Mesendoderm (in vitro differentiated cells): ENCODE data around the gene XAGE3.

Source experiments
- DNase-seq: peaks from one replicate; pipeline ENCODE4 v3.0.0; 2013
- H2AK5ac ChIP-seq: 2 replicates; pipeline ENCODE4 v1.6.1; 2013; ENCODE audit warnings: low read length, inconsistent platforms
- H2BK120ac ChIP-seq: 2 replicates; pipeline ENCODE4 v1.6.1; 2013; ENCODE audit warnings: low read depth, mild to moderate bottlenecking, low read length, moderate library complexity, mixed read lengths
- H2BK15ac ChIP-seq: replicated peaks from 2 replicates; pipeline ENCODE4 v1.6.1; 2013; ENCODE audit warnings: low read depth, mild to moderate bottlenecking, moderate library complexity
- H2BK5ac ChIP-seq: 2 replicates; pipeline ENCODE4 v1.6.1; 2013; ENCODE audit warnings: low read length, inconsistent platforms
- H3K18ac ChIP-seq: 2 replicates; pipeline ENCODE4 v1.6.1; 2013; ENCODE audit warnings: mild to moderate bottlenecking, low read length, mixed read lengths
- H3K23ac ChIP-seq: one replicate; pipeline ENCODE4 v1.6.1; 2013; ENCODE audit warnings: low read length
- H3K27ac ChIP-seq: 2 replicates; pipeline ENCODE4 v1.5.1; 2013; ENCODE audit warnings: low read depth, mild to moderate bottlenecking, inconsistent platforms, low read length, moderate library complexity
- H3K27me3 ChIP-seq: 2 replicates; pipeline ENCODE4 v1.6.1; 2013; ENCODE audit warnings: low read length, control low read depth, mild to moderate bottlenecking, inconsistent platforms; ENCODE audit not compliant: insufficient read depth, poor library complexity
- H3K36me3 ChIP-seq: 2 replicates; pipeline ENCODE4 v1.6.1; 2013; ENCODE audit warnings: low read length, inconsistent platforms; ENCODE audit not compliant: control insufficient read depth, insufficient read depth
- H3K4ac ChIP-seq: one replicate; pipeline ENCODE4 v1.6.1; 2013; ENCODE audit warnings: low read depth, mild to moderate bottlenecking, low read length, moderate library complexity
- H3K4me1 ChIP-seq: 2 replicates; pipeline ENCODE4 v1.6.1; 2013; ENCODE audit warnings: low read depth, low read length, inconsistent platforms; ENCODE audit not compliant: control insufficient read depth
- H3K4me2 ChIP-seq: 2 replicates; pipeline ENCODE4 v1.6.1; 2013; ENCODE audit warnings: low read length
- H3K4me3 ChIP-seq: 2 replicates; pipeline ENCODE4 v1.5.1; 2013; ENCODE audit warnings: mild to moderate bottlenecking, low read length
- H3K56ac ChIP-seq: one replicate; pipeline ENCODE4 v1.6.1; 2013; ENCODE audit warnings: low read length
- H3K79me1 ChIP-seq: 2 replicates; pipeline ENCODE4 v1.6.1; 2013; ENCODE audit warnings: low read length, inconsistent platforms
- H3K79me2 ChIP-seq: 2 replicates; pipeline ENCODE4 v1.6.1; 2013; ENCODE audit warnings: mild to moderate bottlenecking, low read length; ENCODE audit not compliant: control insufficient read depth, insufficient read depth
- H3K9ac ChIP-seq: 2 replicates; pipeline ENCODE4 v1.6.1; 2013; ENCODE audit warnings: low read length, inconsistent platforms
- H4K5ac ChIP-seq: one replicate; pipeline ENCODE4 v1.6.1; 2013; ENCODE audit warnings: low read length
- H4K8ac ChIP-seq: one replicate; pipeline ENCODE4 v1.6.1; 2013; ENCODE audit warnings: low read depth, mild to moderate bottlenecking, control low read depth, low read length, moderate library complexity
- WGBS: extraction: QIAGEN DNeasy Blood & Tissue Kit; methylation state at CpG from one replicate; pipeline ENCODE4 v1.1.7; 2013; ENCODE audit warnings: low lambda C conversion rate, missing lambda C conversion rate; ENCODE audit not compliant: insufficient coverage; ENCODE audit errors: extremely low coverage; 5-methylcytosine and 5-hydroxymethylcytosine counted together

The XAGE3 gene

DNA sequence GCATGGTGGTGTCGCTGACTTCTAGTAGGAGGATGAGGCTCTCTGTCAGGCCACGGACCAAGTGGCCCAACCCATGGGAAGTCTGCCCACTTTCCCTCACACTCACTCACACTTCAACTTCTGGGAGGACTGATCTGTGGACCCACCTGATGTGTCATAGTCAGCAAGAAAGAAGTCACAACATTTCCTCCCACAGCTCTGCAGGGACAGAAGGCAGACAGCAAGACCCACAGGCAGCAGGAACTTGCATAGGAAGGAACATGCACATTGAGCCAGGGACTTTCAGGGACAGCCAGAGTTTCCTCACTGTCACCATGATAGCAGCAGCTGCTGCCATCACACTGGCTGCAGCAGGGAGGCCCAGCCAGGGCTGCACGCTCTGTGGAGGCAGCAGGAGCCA is 37.3 kb downstream of the XAGE3 start:
- no CpG with 5 or more reads among the region's 3 CpGs for WGBS
- no peak overlapping the region for H3K56ac ChIP-seq
- no peak overlapping the region for H4K5ac ChIP-seq
- H3K79me1 ChIP-seq: no peaks in the 10 kb centered on the region
- H2BK5ac ChIP-seq: no peak overlapping the region
- H3K23ac ChIP-seq: no peak overlapping the region
- no peaks in the 10 kb centered on the region for H3K4me1 ChIP-seq
- no peak overlapping the region for H2AK5ac ChIP-seq
- no peak overlapping the region for H4K8ac ChIP-seq
- no peaks in the 10 kb centered on the region for H3K36me3 ChIP-seq
- H3K27ac ChIP-seq: no peak overlapping the region
- no peak overlapping the region for H2BK15ac ChIP-seq
- H2BK120ac ChIP-seq: no peak overlapping the region
- no peak overlapping the region for H3K4ac ChIP-seq
- H3K4me3 ChIP-seq: no peak overlapping the region
- no peak for DNase-seq
- no peaks in the 10 kb centered on the region for H3K79me2 ChIP-seq
- no peak overlapping the region for H3K9ac ChIP-seq
- no peak overlapping the region for H3K4me2 ChIP-seq
- no peaks in the 10 kb centered on the region for H3K27me3 ChIP-seq
- H3K18ac ChIP-seq: no peak overlapping the region

DNA sequence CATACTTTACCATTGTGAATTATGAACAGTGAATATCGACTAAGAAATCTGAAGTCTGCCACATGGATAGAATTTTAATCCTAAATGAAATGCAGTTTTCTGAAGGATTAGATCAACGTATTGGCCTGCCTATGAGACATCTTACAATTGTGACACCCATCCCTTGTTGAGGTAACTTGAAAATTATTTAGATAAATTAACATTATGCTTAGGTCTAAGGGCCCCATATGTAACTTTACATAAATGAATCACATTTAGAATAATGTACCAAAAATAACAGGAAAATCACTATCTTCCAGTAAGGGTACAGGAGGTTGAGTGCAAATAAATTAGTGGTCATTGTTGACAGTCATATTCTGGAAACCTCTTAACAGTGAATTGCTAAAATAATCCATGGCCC is 43.3 kb downstream of the XAGE3 start:
- Histone ChIP-seq H3K56ac (no peak overlapping the region), H3K27me3 (no peaks in the 10 kb centered on the region), H3K4ac (no peak overlapping the region), H3K18ac (no peak overlapping the region), H4K5ac (no peak overlapping the region), H4K8ac (no peak overlapping the region), H3K79me2 (no peaks in the 10 kb centered on the region), H2BK120ac (no peak overlapping the region), H3K9ac (no peak overlapping the region), H2BK15ac (no peak overlapping the region), H3K79me1 (no peaks in the 10 kb centered on the region), H3K4me3 (no peak overlapping the region), H2BK5ac (no peak overlapping the region), H2AK5ac (no peak overlapping the region), H3K4me2 (no peak overlapping the region), H3K4me1 (no peaks in the 10 kb centered on the region), H3K27ac (no peak overlapping the region), H3K36me3 (no peaks in the 10 kb centered on the region), H3K23ac (no peak overlapping the region)
- DNase-seq: no peak
- WGBS: no CpG with 5 or more reads among the region's 2 CpGs

DNA sequence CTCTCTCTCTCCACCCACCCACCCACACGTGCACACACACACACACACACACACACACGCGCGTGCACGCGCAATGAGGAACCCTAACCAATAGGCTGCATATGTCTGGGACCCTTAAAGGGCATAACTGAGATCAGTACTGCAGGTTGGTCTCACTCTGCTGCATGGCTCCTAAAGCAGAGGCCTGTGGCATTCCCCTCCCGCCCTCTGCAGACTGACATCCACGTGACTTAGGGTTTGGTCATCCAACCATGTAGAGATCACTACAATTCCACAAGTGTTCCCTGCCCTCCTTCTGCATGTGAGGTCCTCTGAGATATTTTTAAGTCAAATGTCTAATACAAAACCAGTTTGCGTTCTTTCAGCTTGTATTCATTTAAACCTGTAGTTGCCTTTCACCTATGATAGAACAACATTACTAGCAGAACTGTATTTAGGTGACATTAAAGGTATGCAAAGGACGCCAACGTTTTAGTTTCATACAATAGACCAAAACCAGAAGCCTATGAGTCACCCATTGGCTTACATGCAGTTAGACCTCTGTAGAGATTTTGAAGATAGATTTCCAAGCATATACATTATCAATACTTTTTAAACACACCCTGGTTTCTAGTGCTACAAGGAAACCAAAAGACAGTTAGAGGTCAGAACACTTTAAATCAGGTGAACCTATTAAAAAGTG is 46.7 kb downstream of the XAGE3 start:
- Histone ChIP-seq H3K4me1 (no peaks in the 10 kb centered on the region), H3K18ac (no peak overlapping the region), H3K79me2 (no peaks in the 10 kb centered on the region), H3K4me3 (no peak overlapping the region), H3K4ac (no peak overlapping the region), H2BK15ac (no peak overlapping the region), H3K56ac (no peak overlapping the region), H2AK5ac (no peak overlapping the region), H3K4me2 (no peak overlapping the region), H3K27me3 (no peaks in the 10 kb centered on the region), H4K8ac (no peak overlapping the region), H2BK120ac (no peak overlapping the region), H3K79me1 (no peaks in the 10 kb centered on the region), H3K9ac (no peak overlapping the region), H2BK5ac (no peak overlapping the region), H3K23ac (no peak overlapping the region), H3K27ac (no peak overlapping the region), H4K5ac (no peak overlapping the region), H3K36me3 (no peaks in the 10 kb centered on the region)
- no CpG with 5 or more reads among the region's 11 CpGs for WGBS
- DNase-seq: no peak

DNA sequence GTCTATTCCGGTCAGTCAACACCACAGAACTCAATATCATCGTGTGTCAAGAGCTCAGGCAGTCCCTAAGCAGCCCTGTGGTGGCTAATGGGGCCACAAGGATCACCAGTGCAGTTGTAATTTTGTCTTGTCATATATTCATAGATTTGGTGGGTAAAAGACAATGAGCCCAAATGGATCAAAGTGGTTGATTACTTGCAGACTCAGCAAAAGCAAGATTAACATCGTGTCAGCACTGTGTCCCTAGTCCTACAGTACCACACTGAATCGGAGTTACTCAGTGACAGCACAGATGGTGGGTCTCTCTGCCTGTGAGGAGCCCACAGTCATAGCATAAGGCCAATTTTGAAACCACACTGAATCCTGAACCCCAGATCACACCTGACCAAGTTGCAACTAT is 48.1 kb downstream of the XAGE3 start:
- DNase-seq: no peak
- H3K79me2 ChIP-seq: no peaks in the 10 kb centered on the region
- no peak overlapping the region for H3K56ac ChIP-seq
- H3K79me1 ChIP-seq: no peaks in the 10 kb centered on the region
- no peak overlapping the region for H3K4me3 ChIP-seq
- no peak overlapping the region for H3K9ac ChIP-seq
- no peak overlapping the region for H3K27ac ChIP-seq
- H3K27me3 ChIP-seq: no peaks in the 10 kb centered on the region
- H4K5ac ChIP-seq: no peak overlapping the region
- WGBS: no CpG with 5 or more reads among the region's 4 CpGs
- no peak overlapping the region for H3K4me2 ChIP-seq
- H4K8ac ChIP-seq: no peak overlapping the region
- H3K36me3 ChIP-seq: no peaks in the 10 kb centered on the region
- no peak overlapping the region for H2BK5ac ChIP-seq
- no peaks in the 10 kb centered on the region for H3K4me1 ChIP-seq
- H2AK5ac ChIP-seq: no peak overlapping the region
- no peak overlapping the region for H3K23ac ChIP-seq
- H3K4ac ChIP-seq: no peak overlapping the region
- H2BK15ac ChIP-seq: no peak overlapping the region
- no peak overlapping the region for H2BK120ac ChIP-seq
- no peak overlapping the region for H3K18ac ChIP-seq
